Lower leg skin (tissue), 3 donors: ENCODE measurements around the gene SLC28A1.

Experiments used
- CTCF ChIP-seq, 3 donors: fragments of 450-650 bp; IDR thresholded peaks; one replicate each; pipeline ENCODE4 v1.5.1; 2016; ENCODE audit warnings: antibody characterized with exemption in 3 of 3, mild to moderate bottlenecking in 3 of 3, moderate library complexity in 2 of 3
- POLR2A ChIP-seq, 2 donors: fragments of 450-650 bp; IDR thresholded peaks; one replicate each; pipeline ENCODE4 v1.6.1; 2016 to 2017; ENCODE audit warnings: antibody characterized with exemption in 2 of 2, mild to moderate bottlenecking in 1 of 2, moderate library complexity in 1 of 2

GRCh38 chr15:84901540-84901939, 17.1 kb downstream of the SLC28A1 start:
- TF ChIP-seq CTCF (IDR thresholded peaks at IDR 0.05): no peak
- no peak for TF ChIP-seq POLR2A (IDR thresholded peaks at IDR 0.05)
